GM21737 (cell line): ENCODE data around the gene SLC35E2B.
"Not testable (repeated sequence)": the region's sequence is repeated elsewhere in the genome, so short reads cannot be mapped to it uniquely, and the experiment has no call there.

Experiments used
- ATAC-seq: cut with Tn5 transposase; IDR thresholded peaks from one replicate; pipeline ENCODE4 v1.9.1; 2021; ENCODE audit warnings: mild to moderate bottlenecking, moderate library complexity; ENCODE audit not compliant: unreplicated experiment

The SLC35E2B gene

DNA sequence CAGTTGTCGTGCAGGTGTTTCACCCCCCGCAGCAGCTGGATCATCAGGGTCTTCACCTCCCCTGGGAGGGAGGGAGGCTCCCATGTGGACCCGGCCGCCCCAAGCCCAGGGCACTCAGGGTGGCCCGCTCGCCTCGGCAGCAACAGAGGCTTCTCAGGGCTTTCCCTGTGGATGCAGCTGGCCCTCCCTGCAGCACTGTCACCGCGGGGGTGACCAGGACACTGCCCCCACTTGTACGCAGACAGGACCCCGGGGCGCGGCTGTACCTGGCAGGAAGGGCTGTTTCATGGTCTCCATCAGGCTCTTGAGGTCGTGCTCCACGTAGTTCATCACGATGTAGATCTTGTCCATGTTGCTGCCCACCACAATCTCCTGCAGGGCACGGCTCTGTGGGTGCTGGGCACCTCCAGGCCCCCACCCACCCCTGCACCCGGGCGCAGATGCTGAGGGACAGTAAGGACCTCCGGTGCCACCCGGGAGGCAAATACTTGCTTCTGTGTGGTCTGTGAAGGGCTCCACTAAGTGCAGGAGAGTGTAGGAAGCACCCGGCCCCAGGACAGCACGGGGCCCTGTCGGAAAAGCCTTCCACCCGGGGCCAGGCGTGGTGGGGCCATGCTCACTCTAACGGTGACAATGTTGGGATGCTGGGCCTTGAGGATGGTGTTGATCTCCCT is 11.8 kb upstream of the SLC35E2B start:
- ATAC-seq, result not testable (repeated sequence)

DNA sequence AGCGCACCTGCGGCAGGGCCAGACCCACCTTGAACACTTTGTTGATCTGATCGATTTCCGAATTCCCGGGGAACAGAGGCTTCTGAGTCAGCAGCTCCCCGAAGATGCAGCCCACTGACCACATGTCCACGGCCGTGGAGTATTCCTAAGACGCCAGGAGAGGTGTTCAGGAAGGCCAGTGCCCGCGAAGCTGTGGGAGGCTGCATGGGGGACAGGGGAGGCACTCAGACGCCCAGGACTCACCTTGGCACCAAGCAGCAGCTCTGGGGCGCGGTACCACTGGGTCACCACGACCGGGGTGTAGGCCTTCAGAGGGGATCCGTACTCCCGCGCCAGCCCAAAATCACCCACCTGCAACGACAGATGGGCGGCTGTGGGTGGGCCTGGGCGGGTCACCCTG is 11.2 kb upstream of the SLC35E2B start:
- ATAC-seq, result no peak

DNA sequence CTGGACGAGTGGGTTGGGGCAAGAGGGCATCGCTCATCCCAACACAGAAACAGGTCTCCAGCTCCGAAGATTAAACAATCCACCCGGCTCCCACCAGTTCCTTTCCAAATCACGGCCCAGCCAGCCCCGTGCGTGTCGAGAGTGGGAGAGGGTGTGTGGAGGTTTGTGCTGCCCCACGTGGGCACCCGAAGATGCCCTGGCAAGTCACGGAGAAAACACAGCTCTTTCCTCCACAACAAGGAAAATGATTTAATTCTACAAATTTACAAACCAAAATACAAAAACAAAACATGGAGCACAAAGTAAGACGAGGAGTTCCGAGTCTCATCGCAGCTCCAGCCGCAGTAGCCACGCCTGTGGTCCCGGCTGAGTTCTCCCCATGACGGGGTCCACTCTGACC is 9.9 kb upstream of the SLC35E2B start:
- not testable (repeated sequence) for ATAC-seq

DNA sequence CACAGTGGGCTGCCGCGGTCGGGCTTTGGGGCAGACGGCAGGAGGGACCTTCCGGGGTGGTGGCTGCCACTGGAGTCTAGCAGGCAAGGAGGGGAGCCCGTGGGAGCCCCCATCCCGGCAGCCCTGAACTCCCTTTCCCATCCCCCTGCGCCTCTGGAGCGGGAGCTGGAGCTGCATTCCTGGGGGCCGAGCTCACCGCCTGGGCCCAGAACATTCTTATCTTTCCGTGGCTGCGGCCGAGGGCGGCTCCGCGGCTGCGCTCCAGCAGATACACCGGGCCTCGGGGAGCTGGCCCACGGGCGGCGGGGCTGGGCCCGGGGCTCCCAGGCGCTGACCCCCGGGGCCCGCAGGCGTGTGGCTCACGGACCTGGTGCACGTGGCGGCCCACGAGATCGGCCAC is 8.0 kb upstream of the SLC35E2B start:
- ATAC-seq, result not testable (repeated sequence)

DNA sequence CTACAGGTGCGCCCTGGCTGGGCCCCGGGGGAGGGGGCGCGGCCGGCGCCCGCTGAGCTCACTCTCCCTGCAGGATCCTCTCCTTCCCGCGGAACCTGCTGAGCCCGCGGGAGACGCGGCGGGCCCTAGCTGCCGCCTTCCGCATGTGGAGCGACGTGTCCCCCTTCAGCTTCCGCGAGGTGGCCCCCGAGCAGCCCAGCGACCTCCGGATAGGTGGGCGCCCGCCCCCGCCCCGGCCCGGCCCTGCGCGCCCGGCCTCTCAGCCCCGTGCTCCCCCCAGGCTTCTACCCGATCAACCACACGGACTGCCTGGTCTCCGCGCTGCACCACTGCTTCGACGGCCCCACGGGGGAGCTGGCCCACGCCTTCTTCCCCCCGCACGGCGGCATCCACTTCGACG is 7.5 kb upstream of the SLC35E2B start:
- not testable (repeated sequence) for ATAC-seq

DNA sequence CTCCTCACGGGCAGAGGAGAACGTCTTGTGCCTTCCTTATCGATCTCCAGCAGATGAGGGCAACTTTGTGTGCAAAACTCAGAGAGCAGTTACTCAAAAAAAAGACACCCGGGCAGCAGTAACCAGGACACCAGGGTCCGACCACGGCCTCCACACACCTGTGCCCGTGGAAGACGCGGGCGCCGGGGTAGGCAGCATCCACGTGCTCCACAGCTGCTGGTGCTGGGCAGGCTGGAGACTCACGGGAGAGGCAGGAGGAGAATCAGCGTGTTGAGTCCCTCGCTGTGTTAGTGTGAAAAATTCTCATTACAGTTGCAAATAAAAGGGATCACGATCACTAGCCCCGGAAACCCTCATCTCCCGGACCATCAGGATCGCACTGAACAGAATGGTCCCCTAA is 6.5 kb upstream of the SLC35E2B start:
- not testable (repeated sequence) for ATAC-seq

DNA sequence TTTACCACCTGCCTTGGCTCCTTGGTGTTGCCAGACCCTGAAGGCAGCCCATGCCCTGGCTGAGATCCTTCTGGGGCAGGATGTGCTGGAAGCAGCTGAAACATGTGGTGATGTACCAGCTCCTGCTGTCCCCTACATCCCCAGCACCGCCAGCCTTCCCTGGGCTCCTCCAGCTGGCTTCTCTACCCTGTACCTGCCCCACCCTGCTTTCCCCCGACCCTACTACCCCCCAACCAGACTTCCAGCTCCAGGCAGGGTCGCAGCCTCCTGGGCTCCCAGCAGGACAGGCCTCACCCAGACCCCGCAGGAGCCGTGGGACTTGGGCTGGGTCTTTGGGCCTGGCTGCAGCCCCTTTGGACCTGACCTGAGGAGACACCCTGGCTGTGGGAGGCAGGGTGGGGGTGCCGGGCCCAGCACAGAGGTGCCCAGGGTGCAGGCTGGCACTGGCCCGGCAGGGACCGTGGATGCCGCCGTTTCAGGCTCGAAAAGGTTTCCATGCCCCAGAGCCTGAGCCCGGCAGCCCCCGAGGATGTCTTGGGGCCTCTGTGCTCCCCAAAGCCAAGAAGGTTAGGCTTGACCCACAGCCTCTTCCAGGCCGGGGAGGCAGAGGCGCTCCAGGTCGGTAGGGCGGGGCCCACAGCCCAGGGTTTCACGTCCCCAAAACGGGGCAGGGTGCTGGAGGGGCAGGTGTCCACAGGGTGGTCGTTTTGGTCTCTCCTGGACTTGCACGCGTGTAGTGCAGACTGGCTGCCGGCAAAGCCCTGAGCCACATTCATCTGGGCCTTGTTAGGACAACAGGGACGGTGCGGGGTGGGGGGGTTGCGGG is 5.0 kb upstream of the SLC35E2B start:
- not testable (repeated sequence) for ATAC-seq

DNA sequence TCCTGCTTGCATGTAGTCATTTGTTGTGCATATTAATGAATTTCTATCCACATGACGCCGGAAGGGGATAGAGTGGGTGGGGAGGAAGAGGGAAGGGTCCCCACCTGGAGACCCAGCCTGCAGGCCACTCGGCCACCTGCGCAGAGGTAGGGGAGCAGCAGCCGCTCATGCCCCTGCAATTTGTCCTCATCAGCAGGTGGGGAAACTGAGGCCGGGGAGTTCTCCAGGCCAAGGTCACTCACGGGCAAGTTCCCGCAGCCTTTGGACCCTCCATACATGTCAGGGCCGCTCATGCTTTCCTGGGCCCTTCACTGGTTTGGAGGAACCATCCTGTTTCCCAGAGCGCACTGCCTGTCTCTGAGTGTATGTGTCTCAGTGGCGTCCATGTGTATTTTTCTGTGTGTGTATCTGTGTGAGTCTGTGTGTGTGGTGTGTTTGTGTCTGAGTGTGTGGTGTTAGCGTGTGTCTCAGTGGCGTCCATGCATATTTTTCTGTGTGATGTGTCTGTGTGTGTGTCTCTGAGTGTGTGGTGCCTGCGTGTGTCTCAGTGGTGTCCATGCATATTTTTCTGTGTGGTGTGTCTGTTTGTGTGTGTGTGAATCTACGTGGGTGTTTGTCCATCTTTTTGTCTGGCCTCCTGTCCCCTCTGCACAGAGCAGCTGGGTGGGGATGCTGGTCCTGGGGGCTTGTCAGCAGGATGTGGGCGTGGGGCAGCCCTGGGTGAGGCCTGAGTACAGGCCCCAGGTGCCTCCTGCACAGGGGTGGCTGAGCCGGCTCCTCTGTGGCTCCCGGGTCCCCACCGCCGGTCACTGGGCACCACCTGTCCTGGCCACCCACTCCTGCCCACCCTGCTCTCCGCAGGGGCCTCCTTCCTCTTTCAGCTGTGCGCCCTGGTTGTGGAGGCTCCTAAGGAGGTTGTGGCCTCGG is 4.1 kb upstream of the SLC35E2B start:
- not testable (repeated sequence) for ATAC-seq

DNA sequence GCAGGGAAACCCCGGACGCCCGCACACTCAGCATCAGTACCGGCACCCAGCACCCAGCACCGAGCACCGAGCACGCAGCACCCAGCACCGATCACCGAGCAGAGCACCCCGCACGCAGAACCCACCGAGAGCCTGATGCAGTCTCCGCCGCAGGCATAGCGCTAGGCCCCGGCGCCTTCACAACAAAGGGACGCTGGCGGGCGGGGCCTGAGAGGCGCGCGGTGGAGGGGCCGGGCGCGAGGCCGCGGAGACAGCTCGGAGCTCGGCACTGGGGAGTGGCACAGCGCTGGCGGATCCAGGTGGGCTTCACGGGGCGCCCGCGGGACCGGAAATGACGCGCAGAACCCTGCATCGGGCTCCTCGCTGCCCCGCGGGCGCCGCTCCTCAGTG is 276 bp downstream of the SLC35E2B start:
- ATAC-seq, result peak; percentile 35

DNA sequence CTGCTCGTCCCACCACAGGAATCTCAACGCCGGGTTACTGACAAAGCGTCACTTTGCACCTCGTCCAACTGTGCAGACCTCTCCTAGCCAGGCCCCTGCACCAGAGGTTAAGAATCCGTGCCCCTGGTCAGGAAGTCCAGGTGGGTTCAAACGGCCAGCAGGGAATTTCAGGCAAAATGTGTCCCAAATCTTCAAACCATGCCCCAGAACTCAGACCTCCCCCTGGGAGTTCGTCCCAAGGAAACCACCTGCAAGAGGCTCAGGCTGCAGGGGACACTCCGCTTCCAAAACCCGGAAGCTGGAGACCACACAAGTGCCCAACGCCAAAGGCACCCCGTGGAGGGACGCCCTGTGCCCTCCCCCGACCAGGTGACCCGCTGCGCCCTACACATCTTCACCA is 1.2 kb downstream of the SLC35E2B start:
- ATAC-seq, result not testable (repeated sequence)

DNA sequence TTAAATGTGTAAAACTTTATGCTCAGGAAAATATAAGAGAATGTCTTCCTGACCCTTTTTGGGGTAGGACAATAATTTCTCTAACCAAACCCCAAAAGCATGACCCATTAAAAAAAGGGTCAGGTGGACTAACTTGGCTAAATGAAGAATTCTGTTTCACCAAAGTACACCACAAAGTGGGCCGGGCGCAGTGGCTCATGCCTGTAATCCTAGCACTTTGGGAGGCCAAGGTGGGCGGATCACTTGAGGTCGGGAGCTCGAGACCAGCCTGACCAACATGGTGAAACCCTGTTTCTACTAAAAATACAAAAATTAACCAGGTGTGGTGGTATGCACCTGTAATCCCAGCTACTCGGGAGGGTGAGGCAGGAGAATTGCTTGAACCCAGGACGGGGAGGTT is 3.1 kb downstream of the SLC35E2B start:
- not testable (repeated sequence) for ATAC-seq

DNA sequence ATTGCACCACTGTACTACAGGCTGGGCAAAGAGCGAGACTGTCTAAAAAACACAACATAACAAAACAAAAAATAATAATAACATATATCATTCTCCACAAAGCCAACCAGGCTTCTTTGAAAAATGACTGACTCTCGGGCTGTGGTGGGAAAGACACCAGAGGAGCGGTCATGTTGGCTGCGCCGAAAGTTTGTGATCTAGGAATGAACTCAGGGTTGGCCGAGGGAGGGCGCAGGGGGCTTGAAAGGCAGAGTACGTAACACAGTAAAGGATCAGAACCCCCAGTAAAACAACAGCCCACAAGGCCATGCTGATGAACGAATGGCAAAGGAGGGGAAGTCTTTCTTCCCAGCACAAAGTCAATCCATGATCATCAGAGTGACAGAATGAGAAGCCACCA is 4.7 kb downstream of the SLC35E2B start:
- no peak for ATAC-seq

DNA sequence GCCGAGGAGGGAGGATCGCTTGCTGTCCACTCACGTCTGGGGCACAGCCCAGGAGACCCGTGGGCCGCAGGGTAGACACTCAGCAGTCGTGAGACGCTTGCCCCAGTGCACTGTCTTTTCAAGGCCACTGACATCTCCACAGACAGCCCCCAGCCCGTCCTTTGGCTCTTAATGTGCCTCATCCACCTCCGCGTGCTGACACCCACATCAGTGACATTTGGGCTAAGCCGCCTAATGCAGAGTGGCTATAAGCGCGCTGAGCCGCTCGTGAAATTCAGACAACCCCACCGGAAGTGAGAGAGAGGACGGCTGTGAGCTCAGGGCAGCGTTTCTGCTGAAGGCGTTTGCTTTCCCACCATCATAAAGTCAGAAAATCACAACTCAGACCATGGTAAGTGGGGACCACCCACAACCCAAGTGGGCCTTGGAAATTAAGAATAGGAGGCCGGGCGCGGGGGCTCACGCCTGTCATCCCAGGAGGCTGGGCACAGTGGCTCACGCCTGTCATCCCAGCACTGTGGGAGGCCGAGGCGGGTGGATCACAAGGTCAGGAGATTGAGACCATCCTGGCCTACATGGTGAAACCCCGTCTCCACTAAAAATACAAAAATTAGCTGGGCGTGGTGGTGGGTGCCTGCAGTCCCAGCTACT is 8.4 kb downstream of the SLC35E2B start:
- ATAC-seq, result no peak

DNA sequence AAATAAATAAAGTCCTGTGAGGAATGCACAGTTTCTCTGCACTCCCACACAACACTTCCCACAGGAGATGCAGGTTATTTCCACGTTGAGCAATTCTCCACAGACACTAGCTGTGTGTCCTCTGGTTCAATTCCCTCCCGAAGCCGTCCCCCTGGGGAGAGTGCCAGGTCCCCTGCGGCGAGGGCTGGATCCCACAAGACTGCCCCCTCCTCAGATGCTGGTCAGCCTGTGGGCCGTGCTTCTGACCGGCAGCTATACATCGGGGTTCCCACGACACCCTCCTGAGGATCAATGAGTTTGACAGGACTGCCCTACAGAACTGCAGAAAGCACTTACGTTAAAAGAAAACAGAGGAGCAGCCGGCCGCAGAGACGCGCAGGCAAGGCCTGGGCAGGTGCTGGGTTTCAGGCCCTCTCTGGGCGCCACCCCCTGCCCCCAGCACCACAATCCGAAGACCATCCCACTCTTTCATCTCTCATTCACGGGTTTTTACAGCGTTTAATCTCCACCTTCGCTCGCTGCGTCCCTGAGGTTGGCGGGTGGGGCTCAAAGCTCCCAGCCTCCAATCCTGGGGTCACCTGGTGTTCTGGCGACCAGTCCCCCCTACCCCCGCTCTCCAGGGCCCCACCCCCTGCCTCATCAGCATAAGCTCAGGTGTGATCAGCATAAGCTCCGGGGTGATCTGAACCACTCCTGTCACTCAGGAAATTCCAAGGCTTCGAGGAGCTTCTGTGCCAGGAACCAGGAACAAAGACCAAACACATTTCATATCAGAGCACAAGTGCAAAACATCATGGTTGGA is 9.3 kb downstream of the SLC35E2B start:
- no peak for ATAC-seq

DNA sequence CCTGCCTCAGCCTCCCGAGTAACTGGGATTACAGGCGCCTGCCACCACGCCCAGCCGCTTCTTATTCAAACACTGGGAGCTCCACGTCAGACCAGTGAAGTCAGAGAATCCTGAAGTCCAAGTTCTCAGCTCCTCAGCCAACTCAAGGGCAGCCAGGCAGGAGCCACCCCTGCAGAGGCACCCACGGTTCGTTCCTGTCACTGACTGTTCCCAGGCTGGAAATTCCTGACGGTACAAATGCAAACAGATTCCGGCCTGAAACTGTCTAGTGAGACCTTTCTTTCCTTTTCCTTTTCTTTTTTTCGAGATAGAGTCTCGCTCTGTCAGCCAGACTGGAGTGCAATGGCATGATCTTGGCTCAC is 11.7 kb downstream of the SLC35E2B start:
- ATAC-seq, result no peak

DNA sequence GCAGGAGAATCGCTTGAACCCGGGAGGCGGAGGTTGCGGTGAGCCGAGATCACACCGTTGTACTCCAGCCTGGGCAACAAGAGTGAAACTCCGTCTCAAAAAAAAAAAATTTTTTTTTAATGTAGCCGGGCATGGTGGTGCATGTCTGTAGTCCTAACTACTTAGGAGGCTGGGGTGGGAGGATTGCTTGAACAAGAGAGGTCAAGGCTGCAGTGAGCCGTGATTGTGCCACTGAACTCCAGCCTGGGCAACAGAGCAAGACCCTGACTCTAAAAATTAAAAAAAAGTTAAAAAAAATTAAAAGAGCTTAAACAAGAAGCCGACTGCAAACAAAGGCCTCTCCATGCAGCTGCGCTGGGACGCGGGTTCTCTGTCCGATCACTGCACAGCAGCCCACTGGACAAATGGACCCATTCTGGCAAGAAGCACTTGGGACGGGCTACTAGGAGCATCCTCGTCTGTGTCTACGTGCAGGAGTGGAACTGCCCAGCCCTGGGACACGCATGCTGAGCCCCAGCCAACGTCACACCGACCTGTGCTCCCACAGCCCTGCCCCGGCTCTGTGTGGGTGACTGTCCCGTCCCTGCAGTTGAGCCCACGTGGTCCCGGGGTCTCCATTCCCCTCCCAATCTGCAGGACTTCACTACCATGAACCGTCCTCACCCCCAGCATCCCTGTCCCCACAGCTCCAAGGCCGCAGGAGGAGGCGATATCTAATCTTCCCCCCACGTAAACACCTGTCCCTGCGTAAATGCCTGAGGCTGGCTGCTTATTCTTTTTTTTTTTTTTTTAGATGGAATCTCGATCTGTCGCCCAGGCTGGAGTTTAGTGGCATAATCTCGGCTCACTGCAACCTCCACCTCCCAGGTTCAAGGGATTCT is 12.3 kb downstream of the SLC35E2B start:
- no peak for ATAC-seq

DNA sequence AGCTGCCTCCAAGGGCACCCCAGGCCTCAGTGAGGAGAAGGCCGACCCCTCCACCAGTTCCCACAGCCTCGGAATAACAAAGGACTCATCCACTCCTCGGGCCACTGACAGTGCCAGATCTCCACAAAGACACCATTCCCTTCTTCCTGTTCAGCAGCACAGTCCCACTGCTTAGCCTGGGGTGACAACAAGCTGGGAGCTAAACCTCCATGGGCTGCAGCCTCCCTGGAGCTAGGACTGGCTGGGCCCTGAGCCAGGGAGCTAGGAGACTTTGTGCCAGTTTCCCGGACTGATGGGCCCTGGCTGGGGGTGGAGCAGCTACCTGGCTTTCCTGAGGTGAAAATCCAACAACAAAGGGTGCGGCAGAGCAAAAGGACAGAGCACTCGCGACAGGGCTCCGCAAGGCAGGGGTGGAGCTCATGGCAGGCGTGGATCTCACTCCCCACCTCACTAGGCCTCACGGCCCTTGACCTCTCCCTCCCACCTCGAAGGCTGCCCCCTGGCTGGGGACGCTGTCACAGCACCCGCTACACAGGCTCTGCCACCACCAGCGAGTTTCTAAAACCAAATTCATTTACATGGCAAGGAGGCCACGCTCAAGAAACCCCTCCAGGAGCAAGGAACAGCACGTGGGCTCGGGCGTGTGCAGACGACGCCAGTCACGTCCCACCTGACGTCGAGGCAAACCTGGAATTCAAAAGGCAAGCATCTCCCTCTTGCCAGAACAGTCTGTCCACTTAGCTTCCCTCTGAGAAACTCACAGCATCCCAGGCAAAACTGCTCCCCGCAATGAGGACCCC is 13.8 kb downstream of the SLC35E2B start:
- no peak for ATAC-seq
